NCI-H2171 treated with DMSO at 0.1 percent for 48 hours (cell line): ENCODE measurements around the gene CREB5.
"Not testable (repeated sequence)": the region's sequence is repeated elsewhere in the genome, so short reads cannot be mapped to it uniquely, and the experiment has no call there.

ENCODE experiments used
- DNase-seq: peaks from one replicate; lab custom pipeline; 2025; lab: John Stamatoyannopoulos, UW

CREB5 gene

DNA sequence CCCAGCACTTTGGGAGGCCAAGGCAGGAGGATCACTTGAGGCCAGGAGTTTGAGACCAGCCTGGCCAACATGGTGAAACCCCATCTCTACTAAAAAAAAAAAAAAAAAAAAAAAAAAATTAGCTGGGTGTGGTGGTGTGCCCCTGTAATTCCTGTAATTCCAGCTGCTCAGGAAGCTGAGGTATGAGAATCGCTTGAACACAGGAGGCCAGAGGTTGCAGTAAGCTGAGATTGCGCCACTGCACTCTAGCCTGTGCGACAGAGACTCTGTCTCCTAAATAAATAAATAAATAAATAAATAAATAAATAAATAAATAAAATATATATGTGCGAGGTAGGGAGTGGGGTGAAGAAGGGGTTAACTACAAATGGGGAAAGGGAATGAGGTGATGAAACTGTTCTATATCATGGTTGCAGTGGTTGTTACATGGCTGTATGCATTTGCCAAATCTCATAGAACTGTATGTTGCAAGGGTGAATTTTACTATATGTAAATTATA, 199.1 kb downstream of the CREB5 start:
- not testable (repeated sequence) for DNase-seq

- DNase-seq, result no peak
Observed at GRCh38 chr7:28613262-28613661, 200.9 kb downstream of the CREB5 start.

- no peak for DNase-seq
Observed at GRCh38 chr7:28615091-28615490, 202.8 kb downstream of the CREB5 start.

GRCh38 chr7:28617308-28617880, 205.1 kb downstream of the CREB5 start:
- DNase-seq, result no peak

DNA sequence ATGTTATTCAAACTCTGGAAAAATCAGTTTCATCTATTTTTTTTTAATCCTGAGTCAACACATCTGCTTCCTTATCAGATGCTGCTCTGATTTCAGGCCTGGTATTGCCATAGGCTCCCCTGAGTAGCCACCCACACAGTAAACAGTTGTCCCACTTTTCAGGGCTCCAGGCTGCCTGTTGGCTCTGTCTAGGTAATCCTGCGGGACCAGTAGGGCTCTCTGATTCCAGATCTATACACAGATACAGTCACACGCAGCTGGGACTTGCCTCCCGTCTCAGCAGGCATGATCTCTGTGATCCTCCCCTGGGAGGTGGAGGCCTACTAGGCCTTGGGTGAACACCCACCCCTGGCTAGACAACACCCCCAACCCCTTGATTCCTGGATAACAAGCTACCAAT, 206.1 kb downstream of the CREB5 start:
- DNase-seq, result peak; percentile 97

DNA sequence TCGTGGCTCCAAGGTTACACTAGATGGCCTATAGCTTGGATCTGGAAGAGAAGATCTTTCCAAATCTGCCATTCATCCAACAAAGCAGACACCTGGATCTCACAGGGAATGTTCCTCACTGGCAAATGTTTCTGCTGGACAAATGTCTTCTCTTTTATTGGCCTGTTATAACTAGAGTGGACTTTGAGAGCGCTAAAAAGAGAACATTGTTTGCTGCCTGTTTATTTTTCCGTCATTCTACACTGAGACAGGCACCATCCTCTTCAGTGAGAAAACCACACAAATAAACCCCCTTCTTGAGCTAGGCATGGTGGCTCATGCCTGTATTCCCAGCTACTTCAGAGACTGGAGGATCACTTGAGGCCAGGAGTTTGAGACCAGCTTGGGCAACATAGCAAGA, 206.9 kb downstream of the CREB5 start:
- no peak for DNase-seq

- no peak for DNase-seq
Observed at GRCh38 chr7:28621369-28621841, 209.1 kb downstream of the CREB5 start.

- no peak for DNase-seq
Observed at GRCh38 chr7:28623105-28623730, 210.9 kb downstream of the CREB5 start.

DNA sequence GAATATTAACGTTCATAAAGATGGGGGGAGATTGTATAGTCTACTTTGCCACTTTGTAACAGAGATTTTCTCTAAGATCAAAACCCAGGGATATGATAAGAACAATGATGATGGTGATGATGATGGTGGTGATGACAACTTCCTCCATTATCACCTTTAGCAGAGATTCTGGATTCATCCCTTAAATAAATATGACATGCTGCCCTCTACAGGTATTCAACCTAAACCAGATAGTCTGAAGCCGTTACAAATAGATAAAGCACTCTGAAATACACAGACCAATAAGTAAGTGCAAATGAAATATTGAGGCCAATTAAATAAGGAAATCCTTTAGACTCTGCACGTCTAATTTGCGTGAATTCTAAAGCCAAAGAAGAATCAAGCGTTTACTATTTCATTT, 211.5 kb downstream of the CREB5 start:
- peak; percentile 19 for DNase-seq

DNA sequence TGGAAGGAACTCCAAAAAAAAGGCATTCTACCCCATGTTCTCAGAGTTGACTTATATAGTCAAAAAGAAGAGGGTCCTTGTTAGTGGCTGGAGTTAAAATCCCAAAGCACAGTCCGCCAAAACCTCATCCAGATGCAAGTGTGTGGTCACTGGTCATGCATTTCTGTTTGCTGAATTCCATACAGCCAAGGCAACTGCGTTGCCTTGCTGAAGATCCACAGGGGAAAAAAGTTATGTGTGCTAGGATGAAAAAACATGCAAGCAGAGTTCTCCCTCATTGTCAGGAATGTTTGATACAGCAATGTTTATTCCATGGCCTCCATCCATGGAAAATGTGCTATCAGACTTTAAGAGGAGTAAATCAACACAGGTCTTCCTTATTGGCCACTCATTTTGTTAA, 213.1 kb downstream of the CREB5 start:
- no peak for DNase-seq

DNA sequence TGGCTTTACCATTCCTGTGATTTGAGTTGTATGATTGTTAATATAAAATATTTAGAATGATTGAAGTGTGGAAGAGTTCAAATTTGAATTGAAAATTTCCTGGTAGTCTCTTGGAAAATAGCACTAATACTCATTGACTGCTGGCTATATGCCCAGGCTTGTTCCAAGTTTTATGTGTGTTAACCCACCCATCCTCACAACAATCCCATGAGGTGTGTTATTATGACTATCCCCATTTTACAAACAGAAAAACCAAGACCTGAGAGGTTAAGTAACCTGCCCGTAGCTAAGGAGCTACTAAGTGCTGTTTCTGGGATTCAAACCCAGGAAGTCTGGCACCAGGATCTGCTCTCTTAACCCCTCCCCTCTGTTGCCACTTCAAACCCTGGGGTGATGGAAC, 213.9 kb downstream of the CREB5 start:
- no peak for DNase-seq

- DNase-seq, result peak; percentile 31
Observed at GRCh38 chr7:28626624-28627262, 214.4 kb downstream of the CREB5 start.

DNA sequence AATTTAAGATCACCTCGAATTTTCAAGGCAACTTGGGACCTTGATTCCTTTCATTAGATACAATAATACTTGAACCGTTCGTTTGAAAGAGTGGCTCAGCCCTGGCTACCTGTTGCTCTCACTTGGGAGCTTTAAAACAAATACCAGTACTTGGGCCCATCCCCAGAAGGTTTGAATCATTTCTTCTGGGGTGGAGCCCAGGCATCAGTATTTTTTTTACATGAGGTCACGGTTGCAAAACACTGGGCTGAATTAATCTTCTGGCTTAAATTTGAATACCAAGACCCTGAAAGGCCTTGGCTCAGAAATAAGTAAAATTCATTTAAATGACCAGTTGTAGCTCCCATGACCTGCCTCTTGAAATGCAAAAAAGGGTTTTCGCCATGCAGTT, 214.9 kb downstream of the CREB5 start:
- DNase-seq, result no peak

DNA sequence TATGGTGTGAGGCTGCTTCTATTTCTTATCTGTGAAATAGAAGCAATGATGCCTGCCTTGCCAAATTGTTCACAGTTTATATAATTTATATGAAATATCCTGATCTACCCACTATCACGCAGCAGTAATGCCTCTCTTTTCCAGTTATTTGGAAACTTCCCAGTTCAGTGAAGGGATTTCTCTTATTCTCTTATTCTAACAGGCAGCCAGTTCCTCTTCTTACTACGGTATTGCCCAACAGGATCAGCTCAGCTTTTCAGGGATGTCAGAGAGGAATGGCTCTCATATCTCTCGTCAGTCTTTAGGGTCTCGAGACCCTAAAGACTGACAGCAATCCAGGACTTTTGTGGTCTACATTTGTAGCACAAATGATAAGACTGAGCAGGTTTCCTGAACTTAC, 215.6 kb downstream of the CREB5 start:
- no peak for DNase-seq

GRCh38 chr7:28629216-28629842, 217.0 kb downstream of the CREB5 start:
- DNase-seq, result no peak

DNA sequence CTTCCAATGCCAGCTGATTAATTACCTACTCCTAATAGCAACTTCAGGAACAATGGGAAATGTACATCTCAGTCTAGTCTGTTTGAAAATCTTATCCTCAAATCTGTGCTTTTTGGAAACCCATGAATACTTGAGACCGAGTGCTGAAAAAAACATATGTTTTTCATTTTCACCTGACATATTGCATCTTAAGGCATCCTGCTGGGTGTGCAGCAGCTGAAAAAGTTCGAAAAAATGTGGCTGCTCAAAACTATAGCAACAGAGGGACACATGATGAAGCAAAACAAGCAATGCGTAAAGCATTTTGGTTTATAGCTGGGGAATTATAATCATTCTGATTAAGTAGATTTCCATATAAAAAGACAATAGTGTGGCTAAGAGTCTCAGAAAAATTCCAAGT, 218.0 kb downstream of the CREB5 start:
- peak; percentile 53 for DNase-seq

GRCh38 chr7:28631995-28632394, 219.7 kb downstream of the CREB5 start:
- no peak for DNase-seq

DNA sequence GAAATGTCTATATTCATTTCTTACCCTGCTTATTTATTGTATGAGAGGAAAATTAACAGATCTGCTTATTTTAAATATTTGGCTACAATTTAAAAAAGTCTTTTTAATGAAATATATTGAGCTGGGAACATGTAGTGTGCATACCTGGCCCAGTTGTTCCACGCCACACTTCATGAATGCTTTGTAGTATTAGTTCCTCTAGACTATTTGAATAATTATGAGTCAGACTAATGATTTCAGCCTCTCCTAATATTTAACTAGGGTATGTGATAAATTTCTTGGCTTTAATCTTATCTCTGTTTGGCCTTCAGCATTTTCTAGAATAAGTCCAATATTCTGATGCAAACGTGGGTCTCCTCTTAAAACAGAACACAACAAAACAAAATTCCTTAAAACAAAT, 226.6 kb downstream of the CREB5 start:
- no peak for DNase-seq

GRCh38 chr7:28640001-28640400, 227.7 kb downstream of the CREB5 start:
- DNase-seq, result no peak

- DNase-seq, result peak; percentile 70
Observed at GRCh38 chr7:28641752-28642545, 229.6 kb downstream of the CREB5 start.

DNA sequence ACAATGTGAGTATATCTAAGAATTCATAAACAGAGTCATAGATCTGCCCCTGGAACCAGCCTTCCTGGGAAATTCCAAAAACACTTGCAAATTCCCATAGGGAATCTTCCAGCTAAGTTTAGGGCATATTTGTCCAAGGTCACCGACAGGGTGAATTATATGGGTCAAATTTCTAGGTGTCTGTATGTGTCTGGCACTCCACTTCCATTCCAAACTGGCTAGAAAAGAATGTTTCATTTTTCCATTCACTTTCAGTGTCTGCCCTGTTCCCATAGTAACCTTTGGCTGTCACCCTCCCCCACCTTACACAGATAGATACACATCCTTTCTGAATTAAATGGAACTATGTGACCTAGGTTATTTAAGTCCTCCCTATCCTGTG, 230.9 kb downstream of the CREB5 start:
- peak; percentile 17 for DNase-seq
